HEK293T (cell line): ENCODE data around the gene LCLAT1.

Source experiments
- CTCF ChIA-PET: fragments of 350-600 bp; formaldehyde crosslinking; extraction: SDS; loops from one replicate; lab custom pipeline; 2021; ENCODE audit warnings: antibody characterized with exemption, inconsistent platforms; lab: Yijun Ruan, JAX
- POLR2A ChIA-PET: fragments of 350-600 bp; formaldehyde crosslinking; extraction: SDS; loops from one replicate; lab custom pipeline; 2020; ENCODE audit warnings: antibody characterized with exemption, inconsistent platforms; lab: Yijun Ruan, JAX
- DNase-seq: peaks from one replicate; pipeline ENCODE4 v3.0.0; 2012; ENCODE audit warnings: mixed read lengths; ENCODE audit errors: extremely low spot score
- ARNT ChIP-seq: fragments of 450-650 bp; IDR thresholded peaks from 2 replicates; pipeline ENCODE4 v1.6.1; 2017; ENCODE audit warnings: mild to moderate bottlenecking
- BHLHE40 ChIP-seq: fragments of 450-650 bp; IDR thresholded peaks from 2 replicates; pipeline ENCODE4 v1.6.1; 2016; ENCODE audit warnings: mild to moderate bottlenecking, moderate library complexity, borderline replicate concordance
- CTBP1 ChIP-seq: fragments of 450-650 bp; IDR thresholded peaks from 2 replicates; pipeline ENCODE4 v1.6.1; 2016; ENCODE audit warnings: borderline replicate concordance
- ELF4 ChIP-seq: fragments of 450-650 bp; IDR thresholded peaks from 2 replicates; pipeline ENCODE4 v1.6.1; 2017; ENCODE audit warnings: antibody characterized with exemption
- FOXA1 ChIP-seq: fragments of 450-650 bp; IDR thresholded peaks from 2 replicates; pipeline ENCODE4 v1.6.1; 2016; ENCODE audit warnings: mild to moderate bottlenecking
- FOXK2 ChIP-seq: fragments of 450-650 bp; IDR thresholded peaks from 2 replicates; pipeline ENCODE4 v1.6.1; 2016; ENCODE audit warnings: mild to moderate bottlenecking
- FOXM1 ChIP-seq: fragments of 450-650 bp; IDR thresholded peaks from 2 replicates; pipeline ENCODE4 v1.6.1; 2017; ENCODE audit warnings: mild to moderate bottlenecking, borderline replicate concordance
- HDGF ChIP-seq: fragments of 450-650 bp; IDR thresholded peaks from 2 replicates; pipeline ENCODE4 v1.6.1; 2017; ENCODE audit warnings: antibody characterized with exemption, borderline replicate concordance
- L3MBTL2 ChIP-seq: fragments of 450-650 bp; conservative IDR thresholded peaks from 2 replicates; pipeline ENCODE4 v1.6.1; 2016; ENCODE audit warnings: mild to moderate bottlenecking
- LEF1 ChIP-seq: fragments of 450-650 bp; IDR thresholded peaks from 2 replicates; pipeline ENCODE4 v1.6.1; 2017; ENCODE audit warnings: mild to moderate bottlenecking, borderline replicate concordance
- NFRKB ChIP-seq: fragments of 450-650 bp; IDR thresholded peaks from 2 replicates; pipeline ENCODE4 v1.6.1; 2016; ENCODE audit warnings: mild to moderate bottlenecking, moderate library complexity
- SP1 ChIP-seq: fragments of 450-650 bp; IDR thresholded peaks from 2 replicates; pipeline ENCODE4 v1.6.1; 2017
- SUZ12 ChIP-seq: fragments of 450-650 bp; IDR thresholded peaks from 2 replicates; pipeline ENCODE4 v1.6.1; 2016; ENCODE audit warnings: mild to moderate bottlenecking
- TARDBP ChIP-seq: fragments of 450-650 bp; IDR thresholded peaks from 2 replicates; pipeline ENCODE4 v1.6.1; 2016
- ZNF384 ChIP-seq: fragments of 450-650 bp; IDR thresholded peaks from 2 replicates; pipeline ENCODE4 v1.6.1; 2016
- TF ChIP-seq, protein P1 (sequence below): fragments of 450-650 bp; IDR thresholded peaks from 2 replicates; pipeline ENCODE4 v1.6.1; 2016

The LCLAT1 gene

DNA sequence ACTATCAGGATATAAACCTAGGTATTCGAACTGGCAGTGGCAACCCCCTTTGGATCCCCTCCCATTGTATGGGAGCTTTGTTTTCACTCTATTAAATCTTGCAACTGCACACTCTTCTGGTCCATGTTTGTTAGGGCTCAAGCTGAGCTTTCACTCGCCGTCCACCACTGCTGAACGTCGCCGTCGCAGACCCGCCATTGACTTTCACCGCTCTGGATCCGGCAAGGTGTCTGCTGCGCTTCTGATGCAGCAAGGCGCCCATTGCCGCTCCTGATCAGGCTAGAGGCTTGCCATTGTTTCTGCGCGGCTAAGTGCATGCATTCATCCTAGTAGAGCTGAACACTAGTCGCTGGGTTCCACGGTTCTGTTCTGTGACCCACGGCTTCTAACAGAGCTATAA, 69.1 kb downstream of the LCLAT1 start:
- TF ChIP-seq CTBP1: no peak
- TF ChIP-seq TARDBP: no peak
- TF ChIP-seq FOXA1: no peak
- TF ChIP-seq LEF1: no peak
- no peak for TF ChIP-seq L3MBTL2
- no peak for TF ChIP-seq NFRKB
- TF ChIP-seq FOXM1: no peak
- TF ChIP-seq FOXK2: no peak
- TF ChIP-seq BHLHE40: no peak
- TF ChIP-seq HDGF: no peak
- TF ChIP-seq ELF4: no peak
- TF ChIP-seq, protein P1, sequence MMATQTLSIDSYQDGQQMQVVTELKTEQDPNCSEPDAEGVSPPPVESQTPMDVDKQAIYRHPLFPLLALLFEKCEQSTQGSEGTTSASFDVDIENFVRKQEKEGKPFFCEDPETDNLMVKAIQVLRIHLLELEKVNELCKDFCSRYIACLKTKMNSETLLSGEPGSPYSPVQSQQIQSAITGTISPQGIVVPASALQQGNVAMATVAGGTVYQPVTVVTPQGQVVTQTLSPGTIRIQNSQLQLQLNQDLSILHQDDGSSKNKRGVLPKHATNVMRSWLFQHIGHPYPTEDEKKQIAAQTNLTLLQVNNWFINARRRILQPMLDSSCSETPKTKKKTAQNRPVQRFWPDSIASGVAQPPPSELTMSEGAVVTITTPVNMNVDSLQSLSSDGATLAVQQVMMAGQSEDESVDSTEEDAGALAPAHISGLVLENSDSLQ: no peak
- TF ChIP-seq SUZ12: no peak
- no peak for TF ChIP-seq ZNF384
- TF ChIP-seq ARNT: no peak
- CTCF ChIA-PET: no interaction called here
- DNase-seq: no peak
- POLR2A ChIA-PET: no interaction called here

DNA sequence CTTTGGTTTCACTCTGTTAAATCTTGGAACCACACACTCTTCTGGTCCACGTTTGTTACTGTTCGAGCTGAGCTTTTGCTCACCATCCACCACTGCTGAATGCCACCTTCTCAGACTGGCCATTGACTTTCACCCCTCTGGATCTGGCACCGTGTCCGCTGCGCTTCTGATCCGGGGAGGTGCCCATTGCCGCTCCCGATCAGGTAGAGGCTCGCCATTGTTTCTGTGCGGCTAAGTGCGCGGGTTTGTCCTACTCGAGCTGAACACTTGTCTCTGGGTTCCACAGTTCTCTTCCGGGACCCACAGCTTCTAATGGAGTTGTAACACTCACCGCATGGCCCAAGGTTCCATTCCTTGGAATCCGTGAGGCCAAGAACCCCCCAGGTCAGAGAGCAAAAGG, 72.8 kb downstream of the LCLAT1 start:
- ChIA-PET POLR2A (no interaction called here), CTCF (no interaction called here)
- no peak for TF ChIP-seq FOXA1
- TF ChIP-seq CTBP1: no peak
- TF ChIP-seq BHLHE40: no peak
- TF ChIP-seq ZNF384: no peak
- TF ChIP-seq TARDBP: no peak
- TF ChIP-seq HDGF: no peak
- no peak for TF ChIP-seq FOXM1
- no peak for TF ChIP-seq ARNT
- no peak for TF ChIP-seq LEF1
- no peak for TF ChIP-seq NFRKB
- TF ChIP-seq SP1: no peak
- DNase-seq: no peak

DNA sequence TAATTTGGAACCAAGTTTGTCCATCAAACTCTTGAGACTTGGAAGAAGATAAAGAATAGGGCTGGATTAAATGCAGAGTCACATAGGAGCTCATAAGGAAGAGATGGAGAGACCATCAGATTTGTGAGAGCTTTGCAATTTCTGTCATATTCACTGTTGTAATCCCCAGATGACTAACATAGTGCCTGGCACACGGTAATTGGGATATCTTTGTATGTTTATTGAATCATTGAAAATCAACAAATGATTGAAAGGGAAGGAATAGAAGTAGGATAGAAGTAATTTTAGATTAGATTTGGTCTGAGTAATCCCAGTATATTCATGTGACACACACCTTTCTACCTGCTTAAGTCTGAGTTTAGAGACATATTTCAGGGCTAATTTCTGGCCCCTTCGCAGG, 75.4 kb downstream of the LCLAT1 start:
- CTCF ChIA-PET: no interaction called here
- TF ChIP-seq FOXA1 (no peak), SP1 (no peak), CTBP1 (no peak), FOXM1 (no peak), ARNT (no peak), LEF1 (no peak), ZNF384 (no peak), NFRKB (no peak), TARDBP (no peak), BHLHE40 (no peak), SUZ12 (no peak), FOXK2 (no peak), ELF4 (no peak), HDGF (no peak), L3MBTL2 (no peak)
- TF ChIP-seq, protein P1: no peak
- DNase-seq: no peak
- POLR2A ChIA-PET: no interaction called here

DNA sequence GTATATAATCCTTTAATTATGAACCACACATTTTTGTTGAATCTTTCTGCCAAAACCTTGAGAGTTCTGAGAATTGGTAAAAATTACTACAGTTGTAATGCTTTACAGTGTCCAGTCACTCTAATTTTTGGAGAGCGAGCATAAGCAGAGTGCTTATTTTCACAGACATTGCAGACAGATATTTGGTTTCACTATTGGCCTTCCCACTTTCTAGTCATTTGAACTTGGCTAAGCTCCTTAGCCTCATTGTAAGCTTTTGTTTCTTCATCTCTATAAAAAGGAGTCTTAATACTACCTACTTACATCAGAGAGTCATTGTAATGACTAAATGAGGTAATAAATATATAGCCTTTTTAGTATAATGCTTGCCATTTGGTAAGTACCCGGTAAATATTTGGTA, 80.4 kb downstream of the LCLAT1 start:
- ChIA-PET POLR2A (no interaction called here), CTCF (interaction anchor here (0.6 kb wide), 1 partner anchor 11 kb away, joined by 7 read pairs; no protein-coding TSS in a partner anchor)
- TF ChIP-seq NFRKB (no peak), FOXA1 (no peak), SUZ12 (no peak), HDGF (no peak), ARNT (no peak), ZNF384 (no peak), L3MBTL2 (no peak), BHLHE40 (no peak), TARDBP (no peak), ELF4 (no peak), FOXK2 (no peak), SP1 (no peak), FOXM1 (no peak), CTBP1 (no peak), LEF1 (no peak)
- TF ChIP-seq, protein P1: no peak
- no peak for DNase-seq

DNA sequence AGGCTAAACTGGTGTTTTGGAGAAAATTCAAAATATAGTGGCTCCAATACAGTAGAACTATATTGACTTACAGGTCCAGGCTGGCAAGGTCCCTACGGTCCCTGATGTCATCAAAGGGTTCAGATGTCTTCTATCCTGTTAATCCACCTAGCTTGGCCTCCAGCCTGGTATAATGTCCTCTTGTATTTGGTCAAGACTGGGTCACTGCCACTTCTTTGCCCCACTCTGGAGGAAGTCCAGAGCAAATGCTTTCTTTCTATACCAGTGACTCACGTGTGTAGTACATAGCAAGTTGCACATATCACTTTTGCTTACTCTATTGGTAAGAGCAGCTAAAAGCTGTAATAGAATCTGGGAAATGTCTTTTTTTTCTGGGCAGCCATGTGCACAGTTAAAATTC, 80.8 kb downstream of the LCLAT1 start:
- no peak for DNase-seq
- CTCF ChIA-PET: interaction anchor here (0.6 kb wide), 1 partner anchor 11 kb away, joined by 7 read pairs; no protein-coding TSS in a partner anchor
- POLR2A ChIA-PET: no interaction called here

More for the DNA sequence above, 80.8 kb downstream of the LCLAT1 start:
- TF ChIP-seq HDGF (no peak), SP1 (no peak), ZNF384 (no peak), LEF1 (no peak), L3MBTL2 (no peak), FOXA1 (no peak), SUZ12 (no peak), FOXK2 (no peak), ARNT (no peak), FOXM1 (no peak), CTBP1 (no peak), BHLHE40 (no peak), TARDBP (no peak), ELF4 (no peak), NFRKB (no peak)
- TF ChIP-seq, protein P1: no peak
